Measurements from ENCODE around the gene RGS21. TPM values are rescaled to one million over a fixed set of nuclear protein-coding genes. Genes with fewer than 3 reads are reported as not detected.

Gene RGS21
- polyA plus RNA-seq, 1 donor from 2014 or later: not detected

DNA sequence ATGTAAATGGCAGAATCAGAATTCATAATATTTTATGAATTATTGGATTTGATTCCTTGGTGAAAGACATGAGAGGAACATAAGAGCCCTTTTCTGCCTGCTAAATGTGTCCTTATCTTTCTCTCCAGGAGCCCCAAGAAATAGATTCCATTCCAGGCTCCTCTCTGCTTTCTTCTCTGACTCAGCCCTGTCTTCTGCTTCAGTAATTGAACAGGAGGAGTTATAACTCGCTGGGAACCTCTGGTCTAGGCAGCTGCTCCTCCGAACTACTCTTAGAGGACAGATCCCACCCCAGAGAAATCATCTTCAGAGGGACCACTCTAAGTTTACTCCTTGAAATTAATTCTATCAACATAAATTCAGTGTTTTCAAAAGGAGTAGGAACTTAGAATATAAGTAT is 78.4 kb downstream of the RGS21 start:
- no peak overlapping the region for H2AFZ ChIP-seq (ENCODE audit: low read depth, low read length)
- H3K4me3 ChIP-seq (ENCODE audit: low read length): no peak overlapping the region
- H3K79me2 ChIP-seq (replicated peaks; ENCODE audit: insufficient read depth, low read length): no peaks in the 10 kb centered on the region
- H3K4me2 ChIP-seq (ENCODE audit: low read length): no peak overlapping the region
- H3K9ac ChIP-seq (ENCODE audit: low read length): no peak overlapping the region
- no peak overlapping the region for H3K27ac ChIP-seq (ENCODE audit: low read length)
- TF ChIP-seq EZH2 (IDR thresholded peaks at IDR 0.05; ENCODE audit: borderline replicate concordance, insufficient read depth, low read length, poor library complexity, severe bottlenecking): no peak
- TF ChIP-seq, protein P1, sequence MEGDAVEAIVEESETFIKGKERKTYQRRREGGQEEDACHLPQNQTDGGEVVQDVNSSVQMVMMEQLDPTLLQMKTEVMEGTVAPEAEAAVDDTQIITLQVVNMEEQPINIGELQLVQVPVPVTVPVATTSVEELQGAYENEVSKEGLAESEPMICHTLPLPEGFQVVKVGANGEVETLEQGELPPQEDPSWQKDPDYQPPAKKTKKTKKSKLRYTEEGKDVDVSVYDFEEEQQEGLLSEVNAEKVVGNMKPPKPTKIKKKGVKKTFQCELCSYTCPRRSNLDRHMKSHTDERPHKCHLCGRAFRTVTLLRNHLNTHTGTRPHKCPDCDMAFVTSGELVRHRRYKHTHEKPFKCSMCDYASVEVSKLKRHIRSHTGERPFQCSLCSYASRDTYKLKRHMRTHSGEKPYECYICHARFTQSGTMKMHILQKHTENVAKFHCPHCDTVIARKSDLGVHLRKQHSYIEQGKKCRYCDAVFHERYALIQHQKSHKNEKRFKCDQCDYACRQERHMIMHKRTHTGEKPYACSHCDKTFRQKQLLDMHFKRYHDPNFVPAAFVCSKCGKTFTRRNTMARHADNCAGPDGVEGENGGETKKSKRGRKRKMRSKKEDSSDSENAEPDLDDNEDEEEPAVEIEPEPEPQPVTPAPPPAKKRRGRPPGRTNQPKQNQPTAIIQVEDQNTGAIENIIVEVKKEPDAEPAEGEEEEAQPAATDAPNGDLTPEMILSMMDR (IDR thresholded peaks at IDR 0.05; ENCODE audit: poor library complexity, severe bottlenecking): no peak
- no peak for TF ChIP-seq POLR2AphosphoS5 (IDR thresholded peaks at IDR 0.05)
- TF ChIP-seq RAD21 (conservative IDR thresholded peaks at IDR 0.05): no peak
- TF ChIP-seq SMC3 (conservative IDR thresholded peaks at IDR 0.05; ENCODE audit: poor library complexity): no peak
- TF ChIP-seq EP300 (conservative IDR thresholded peaks at IDR 0.05; ENCODE audit: poor library complexity, severe bottlenecking): no peak
- TF ChIP-seq TAF1 (IDR thresholded peaks at IDR 0.05; ENCODE audit: low read depth): no peak
- TF ChIP-seq REST (IDR thresholded peaks at IDR 0.05; ENCODE audit: borderline replicate concordance): no peak
- TF ChIP-seq MXI1 (conservative IDR thresholded peaks at IDR 0.05; ENCODE audit: poor library complexity, severe bottlenecking): no peak
- H3F3A ChIP-seq (ENCODE audit: insufficient read depth, low read length, poor library complexity, severe bottlenecking): no peaks in the 10 kb centered on the region
- no peaks in the 10 kb centered on the region for H3K9me3 ChIP-seq (ENCODE audit: low read length)
- H3K9me2 ChIP-seq (ENCODE audit: insufficient read depth, low read length): no peaks in the 10 kb centered on the region
- no peaks in the 10 kb centered on the region for H3K27me3 ChIP-seq (ENCODE audit: insufficient read depth, low read depth, low read length)
- H3K36me3 ChIP-seq (ENCODE audit: insufficient read depth, low read length): no peaks in the 10 kb centered on the region
- H4K20me1 ChIP-seq (ENCODE audit: insufficient read depth): no peaks in the 10 kb centered on the region

- Histone ChIP-seq H2AFZ (ENCODE audit: low read depth, low read length) (no peak overlapping the region), H3K27me3 (ENCODE audit: insufficient read depth, low read depth, low read length) (no peaks in the 10 kb centered on the region), H3K9ac (ENCODE audit: low read length) (no peak overlapping the region), H3K4me2 (ENCODE audit: low read length) (no peak overlapping the region), H3K79me2 (replicated peaks; ENCODE audit: insufficient read depth, low read length) (no peaks in the 10 kb centered on the region), H3K4me3 (ENCODE audit: low read length) (no peak overlapping the region), H3K36me3 (ENCODE audit: insufficient read depth, low read length) (no peaks in the 10 kb centered on the region), H3K9me2 (ENCODE audit: insufficient read depth, low read length) (no peaks in the 10 kb centered on the region), H3F3A (ENCODE audit: insufficient read depth, low read length, poor library complexity, severe bottlenecking) (no peaks in the 10 kb centered on the region), H3K9me3 (ENCODE audit: low read length) (no peaks in the 10 kb centered on the region), H3K27ac (ENCODE audit: low read length) (no peak overlapping the region), H4K20me1 (ENCODE audit: insufficient read depth) (no peaks in the 10 kb centered on the region)
- TF ChIP-seq RAD21 (conservative IDR thresholded peaks at IDR 0.05) (no peak), SMC3 (conservative IDR thresholded peaks at IDR 0.05; ENCODE audit: poor library complexity) (no peak), EZH2 (IDR thresholded peaks at IDR 0.05; ENCODE audit: borderline replicate concordance, insufficient read depth, low read length, poor library complexity, severe bottlenecking) (no peak), TAF1 (IDR thresholded peaks at IDR 0.05; ENCODE audit: low read depth) (no peak), REST (IDR thresholded peaks at IDR 0.05; ENCODE audit: borderline replicate concordance) (no peak), EP300 (conservative IDR thresholded peaks at IDR 0.05; ENCODE audit: poor library complexity, severe bottlenecking) (no peak), MXI1 (conservative IDR thresholded peaks at IDR 0.05; ENCODE audit: poor library complexity, severe bottlenecking) (no peak), POLR2AphosphoS5 (IDR thresholded peaks at IDR 0.05) (no peak)
- TF ChIP-seq, protein P1 (IDR thresholded peaks at IDR 0.05; ENCODE audit: poor library complexity, severe bottlenecking): no peak
These were observed 79.1 kb downstream of the RGS21 start for GRCh38 chr1:192395895-192396294.

Data from neural cell (in vitro differentiated cells).